ENCODE results near the gene RAI1. TPM values are rescaled to one million over a fixed set of nuclear protein-coding genes. Genes with fewer than 3 reads are reported as not detected.
A peak's percentile ranks its signal among the peaks of the same experiment; 100 is the strongest.

RAI1 gene
- total and polyA plus RNA-seq, 2 of the 8 experiments (the other 6 are each of a cell fraction or from before 2014, with no cell fraction given), result 0.39 to 1.2 TPM

GRCh38 chr17:17806035-17806434 lies 124.8 kb downstream of the RAI1 start:
- no peaks in the 10 kb centered on the region for H3K36me3 ChIP-seq (ENCODE audit: control insufficient read depth in 2 of 4, insufficient read depth in 4 of 4, low read length in 3 of 4)
- no peak overlapping the region for H3K56ac ChIP-seq (replicated peaks; ENCODE audit: insufficient read length, low read depth, low read length)
- FAIRE-seq (no peak), DNase-seq (ENCODE audit: low read depth in 1 of 2, low spot score in 2 of 2) (no peak)
- H4K5ac ChIP-seq (ENCODE audit: insufficient read length, low read depth, low read length), result no peak overlapping the region
- H3K23me2 ChIP-seq (ENCODE audit: low read depth, low read length), result peaks cover 10% of the 10 kb centered on the region; the same call in 1 of the 2 replicates
- H3K18ac ChIP-seq (ENCODE audit: extremely low read depth, low read length), result no peak overlapping the region
- no peak overlapping the region for H3K23ac ChIP-seq (ENCODE audit: insufficient read length)
- peak overlapping the region; percentile 5; the same call in 1 of the 2 replicates for H2BK12ac ChIP-seq (ENCODE audit: low read depth, low read length)
- ChIA-PET CTCF (ENCODE audit: partially characterized antibody) (interaction anchor here (0.7 to 18.1 kb wide), 10 partner anchors 10 to 113 kb away, joined by 3 to 375 read pairs (median 4); no protein-coding TSS in a partner anchor), POLR2A (ENCODE audit: partially characterized antibody) (interaction anchor here (1.3 to 24.7 kb wide), 3 partner anchors 12 to 38 kb away, joined by 3 to 532 read pairs (median 3); partner anchors contain the start of gene SREBF1)
- peak overlapping the region; percentile 60; the same call in 1 of the 2 replicates for H2BK5ac ChIP-seq (ENCODE audit: low read depth, low read length)
- H4K91ac ChIP-seq (replicated peaks; ENCODE audit: insufficient read length, low read length), result no peak overlapping the region
- H2BK15ac ChIP-seq (ENCODE audit: low read length), result 0 out of 2 replicates have a peak overlapping the region, but pooled peaks have one; percentile 61
- H3K27me3 ChIP-seq (replicated peaks in 1 of 4; ENCODE audit: control insufficient read depth in 3 of 4, extremely low read depth in 1 of 4, insufficient read depth in 3 of 4, low read length in 3 of 4), result peaks cover 6 to 23% (median 17%) of the 10 kb centered on the region in 4 experiments
- no peak overlapping the region for H4K8ac ChIP-seq (ENCODE audit: extremely low read depth, insufficient read depth, low read length)
- no peak overlapping the region for H2BK120ac ChIP-seq (replicated peaks; ENCODE audit: low read depth, low read length)
- no peak overlapping the region for H3K4me3 ChIP-seq (ENCODE audit: extremely low read depth in 1 of 4, insufficient read depth in 2 of 4, low read depth in 3 of 4, low read length in 4 of 4)
- no peak overlapping the region for H3K14ac ChIP-seq (ENCODE audit: insufficient read length)
- H3K9ac ChIP-seq (replicated peaks in 1 of 4; ENCODE audit: extremely low read depth in 1 of 4, low read depth in 3 of 4, low read length in 3 of 4), result no peak overlapping the region
- peaks cover 0 to 13% (median 7%) of the 10 kb centered on the region in 4 experiments; a peak in 5 of 7 replicates for H3K4me1 ChIP-seq (replicated peaks in 1 of 4; ENCODE audit: control insufficient read depth in 3 of 4, insufficient read depth in 4 of 4, low read length in 3 of 4)
- WGBS, 2 experiments (ENCODE audit: extremely low coverage in 1 of 2, insufficient coverage in 1 of 2, insufficient read length in 1 of 2, insufficient replicate concordance in 2 of 2, low coverage in 1 of 2, low lambda C conversion rate in 2 of 2, missing lambda C conversion rate in 1 of 2), result 88% methylated on average over 4 of the region's 4 CpGs; no CpG with 5 or more reads in 1 of the 2 experiments
- no peak overlapping the region for H2AFZ ChIP-seq (ENCODE audit: low read length)
- peaks cover 1 to 4% of the 10 kb centered on the region in 2 experiments for H4K20me1 ChIP-seq (replicated peaks in 1 of 2; ENCODE audit: control insufficient read depth in 1 of 2, insufficient read depth in 2 of 2, low read length in 2 of 2)
- no peaks in the 10 kb centered on the region for H3K79me1 ChIP-seq (ENCODE audit: low read depth, low read length)
- H2BK20ac ChIP-seq (ENCODE audit: low read length), result 0 out of 2 replicates have a peak overlapping the region, but pooled peaks have one; percentile 34
- H3K79me2 ChIP-seq (ENCODE audit: control insufficient read depth in 1 of 2, insufficient read depth in 2 of 2, low read length in 2 of 2), result no peaks in the 10 kb centered on the region
- H2AK5ac ChIP-seq (ENCODE audit: low read depth, low read length), result no peak overlapping the region
- H3K27ac ChIP-seq (ENCODE audit: low read depth, low read length), result no peak overlapping the region
- H3K9me3 ChIP-seq (ENCODE audit: insufficient read depth in 2 of 2, low read depth in 1 of 2, low read length in 1 of 2), result no peaks in the 10 kb centered on the region
- no peak overlapping the region for H3K4me2 ChIP-seq (ENCODE audit: insufficient read depth in 1 of 2, low read depth in 2 of 2, low read length in 2 of 2)
- H3K4ac ChIP-seq (replicated peaks; ENCODE audit: insufficient read length, low read depth, low read length), result no peak overlapping the region
- no peak for TF ChIP-seq EP300 (IDR thresholded peaks at IDR 0.05; ENCODE audit: borderline replicate concordance in 1 of 2, low read depth in 2 of 2, low read length in 2 of 2)
- no peak for TF ChIP-seq FOSL1 (IDR thresholded peaks at IDR 0.05; ENCODE audit: insufficient read depth, low read depth, low read length)
- no peak for TF ChIP-seq SIX5 (IDR thresholded peaks at IDR 0.05; ENCODE audit: low read depth, low read length)
- TF ChIP-seq MAX (IDR thresholded peaks at IDR 0.05), result no peak
- TF ChIP-seq, protein P1, sequence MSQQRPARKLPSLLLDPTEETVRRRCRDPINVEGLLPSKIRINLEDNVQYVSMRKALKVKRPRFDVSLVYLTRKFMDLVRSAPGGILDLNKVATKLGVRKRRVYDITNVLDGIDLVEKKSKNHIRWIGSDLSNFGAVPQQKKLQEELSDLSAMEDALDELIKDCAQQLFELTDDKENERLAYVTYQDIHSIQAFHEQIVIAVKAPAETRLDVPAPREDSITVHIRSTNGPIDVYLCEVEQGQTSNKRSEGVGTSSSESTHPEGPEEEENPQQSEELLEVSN (IDR thresholded peaks at IDR 0.05), result no peak
- TF ChIP-seq EZH2 (IDR thresholded peaks at IDR 0.05; ENCODE audit: low read depth, low read length, severe bottlenecking), result no peak
- no peak for TF ChIP-seq SP2 (IDR thresholded peaks at IDR 0.05; ENCODE audit: low read length)
- no peak for TF ChIP-seq NRF1 (IDR thresholded peaks at IDR 0.05; ENCODE audit: low read depth, low read length)
- no peak for TF ChIP-seq ZNF274 (IDR thresholded peaks at IDR 0.05; ENCODE audit: borderline replicate concordance, extremely low read depth, low read length)
- TF ChIP-seq NANOG (IDR thresholded peaks at IDR 0.05; ENCODE audit: insufficient read depth, low read depth, low read length, poor library complexity, severe bottlenecking), result no peak
- no peak for TF ChIP-seq SIN3A (conservative IDR thresholded peaks at IDR 0.05 in 1 of 2, IDR thresholded peaks at IDR 0.05 in 1 of 2; ENCODE audit: low read depth in 1 of 2, low read length in 2 of 2)
- TF ChIP-seq RFX5 (IDR thresholded peaks at IDR 0.05; ENCODE audit: borderline replicate concordance, low read depth, low read length), result no peak

Data from H1 (cell line).